HEK293 (cell line): Measurements from ENCODE around the gene LRRC47.

Experiments
- CTCF ChIA-PET: fragments of 350-600 bp; formaldehyde crosslinking; extraction: SDS; loops from one replicate; lab custom pipeline; 2021; ENCODE audit warnings: antibody characterized with exemption; lab: Yijun Ruan, JAX
- POLR2A ChIA-PET: fragments of 300-600 bp; formaldehyde crosslinking; extraction: SDS; loops from one replicate; lab custom pipeline; 2020; ENCODE audit warnings: antibody characterized with exemption, inconsistent platforms; lab: Yijun Ruan, JAX
- H3K27ac ChIP-seq: fragments of 200-500 bp; sonication (Bioruptor generic); 2 replicates; pipeline ENCODE4 v1.5.1; 2014; ENCODE audit warnings: low read depth, low read length, control low read depth, inconsistent platforms; ENCODE audit errors: extremely low read depth
- H3K36me3 ChIP-seq, 2 experiments: fragments of 200-500 bp in 1 of 2; sonication (Bioruptor generic) in 1 of 2; 1 replicate in 1 of 2; 2 replicates in 1 of 2; pipeline ENCODE4 v1.5.1; 2014 to 2017; ENCODE audit warnings: inconsistent platforms in 2 of 2, low read length in 2 of 2; ENCODE audit not compliant: control insufficient read depth in 2 of 2, insufficient read depth in 1 of 2
- H3K4me1 ChIP-seq: fragments of 200-500 bp; sonication (Bioruptor generic); 2 replicates; pipeline ENCODE4 v1.5.1; 2014; ENCODE audit warnings: mild to moderate bottlenecking, low read length, inconsistent platforms; ENCODE audit not compliant: control insufficient read depth, insufficient read depth
- H3K4me3 ChIP-seq: 2 replicates; pipeline ENCODE4 v1.5.1; 2011; ENCODE audit warnings: low read depth, mild to moderate bottlenecking, control low read depth, low read length, moderate library complexity
- H3K9me3 ChIP-seq: fragments of 200-500 bp; sonication (Bioruptor generic); 2 replicates; pipeline ENCODE4 v1.5.1; 2014; ENCODE audit warnings: low read depth, low read length, inconsistent platforms; ENCODE audit not compliant: control insufficient read depth, insufficient read depth
- AEBP2 ChIP-seq: fragments of 450-650 bp; formaldehyde crosslinking; IDR thresholded peaks from 2 replicates; pipeline ENCODE4 v1.5.1; 2016; ENCODE audit warnings: missing biosample characterization, missing genetic modification characterization, borderline replicate concordance
- ATF2 ChIP-seq: fragments of 450-650 bp; formaldehyde crosslinking; IDR thresholded peaks from 2 replicates; pipeline ENCODE4 v1.5.1; 2016; ENCODE audit warnings: missing biosample characterization, missing genetic modification characterization, low read depth
- BCL11A ChIP-seq: fragments of 450-650 bp; formaldehyde crosslinking; IDR thresholded peaks from 2 replicates; pipeline ENCODE4 v1.5.1; 2016; ENCODE audit warnings: low read depth, missing biosample characterization, missing genetic modification characterization
- EGR2 ChIP-seq: fragments of 450-650 bp; formaldehyde crosslinking; IDR thresholded peaks from 2 replicates; pipeline ENCODE4 v1.5.1; 2016; ENCODE audit warnings: low read depth, missing biosample characterization, missing genetic modification characterization
- FEZF1 ChIP-seq: fragments of 450-650 bp; formaldehyde crosslinking; IDR thresholded peaks from 2 replicates; pipeline ENCODE4 v1.5.1; 2016; ENCODE audit warnings: missing biosample characterization, missing genetic modification characterization
- REST ChIP-seq: fragments of 450-650 bp; formaldehyde crosslinking; IDR thresholded peaks from 2 replicates; pipeline ENCODE4 v1.5.1; 2016; ENCODE audit warnings: missing biosample characterization, missing genetic modification characterization
- SP3 ChIP-seq: fragments of 450-650 bp; formaldehyde crosslinking; IDR thresholded peaks from 2 replicates; pipeline ENCODE4 v1.5.1; 2016; ENCODE audit warnings: missing biosample characterization, missing genetic modification characterization
- TSHZ1 ChIP-seq: fragments of 450-650 bp; formaldehyde crosslinking; IDR thresholded peaks from 2 replicates; pipeline ENCODE4 v1.5.1; 2016; ENCODE audit warnings: missing biosample characterization, missing genetic modification characterization, borderline replicate concordance
- ZBTB21 ChIP-seq: fragments of 450-650 bp; formaldehyde crosslinking; IDR thresholded peaks from 2 replicates; pipeline ENCODE4 v1.5.1; 2017; ENCODE audit warnings: missing biosample characterization, missing genetic modification characterization
- ZFP41 ChIP-seq: fragments of 450-650 bp; formaldehyde crosslinking; IDR thresholded peaks from 2 replicates; pipeline ENCODE4 v1.5.1; 2016; ENCODE audit warnings: missing biosample characterization, missing genetic modification characterization, borderline replicate concordance
- ZNF138 ChIP-seq: fragments of 450-650 bp; formaldehyde crosslinking; IDR thresholded peaks from 2 replicates; pipeline ENCODE4 v1.5.1; 2016; ENCODE audit warnings: missing biosample characterization, missing genetic modification characterization, borderline replicate concordance
- ZNF202 ChIP-seq: fragments of 450-650 bp; formaldehyde crosslinking; IDR thresholded peaks from 2 replicates; pipeline ENCODE4 v1.5.1; 2016; ENCODE audit warnings: missing biosample characterization, missing genetic modification characterization, borderline replicate concordance
- ZNF394 ChIP-seq: fragments of 450-650 bp; formaldehyde crosslinking; IDR thresholded peaks from 2 replicates; pipeline ENCODE4 v1.5.1; 2016; ENCODE audit warnings: missing biosample characterization, missing genetic modification characterization, mild to moderate bottlenecking, moderate library complexity, borderline replicate concordance
- ZNF514 ChIP-seq: fragments of 450-650 bp; formaldehyde crosslinking; IDR thresholded peaks from 2 replicates; pipeline ENCODE4 v1.5.1; 2016; ENCODE audit warnings: missing biosample characterization, missing genetic modification characterization
- ZNF558 ChIP-seq: fragments of 450-650 bp; formaldehyde crosslinking; IDR thresholded peaks from 2 replicates; pipeline ENCODE4 v1.5.1; 2016; ENCODE audit warnings: missing biosample characterization, missing genetic modification characterization
- ZNF580 ChIP-seq: fragments of 450-650 bp; formaldehyde crosslinking; IDR thresholded peaks from 2 replicates; pipeline ENCODE4 v1.5.1; 2016; ENCODE audit warnings: missing biosample characterization, missing genetic modification characterization
- ZNF768 ChIP-seq: fragments of 450-650 bp; formaldehyde crosslinking; IDR thresholded peaks from 2 replicates; pipeline ENCODE4 v1.5.1; 2018; ENCODE audit warnings: missing biosample characterization, mild to moderate bottlenecking, missing genetic modification characterization
- ZNF837 ChIP-seq: fragments of 450-650 bp; formaldehyde crosslinking; IDR thresholded peaks from 2 replicates; pipeline ENCODE4 v1.5.1; 2016; ENCODE audit warnings: missing biosample characterization, missing genetic modification characterization
- ZSCAN5A ChIP-seq: fragments of 450-650 bp; formaldehyde crosslinking; IDR thresholded peaks from 2 replicates; pipeline ENCODE4 v1.5.1; 2016; ENCODE audit warnings: missing biosample characterization, missing genetic modification characterization

LRRC47 gene

GRCh38 chr1:3742439-3743298, 53.6 kb downstream of the LRRC47 start (continued):
- TF ChIP-seq ZNF768 (no peak), ZNF202 (no peak)

GRCh38 chr1:3741566-3742438, 54.5 kb downstream of the LRRC47 start:
- Histone ChIP-seq H3K9me3 (no peaks in the 10 kb centered on the region), H3K4me1 (no peaks in the 10 kb centered on the region), H3K4me3 (no peak overlapping the region), H3K27ac (no peak overlapping the region), H3K36me3 (peaks cover 15 to 90% of the 10 kb centered on the region in 2 experiments; a peak in 2 of 3 replicates)
- ChIA-PET CTCF (interaction anchor here (0.6 kb wide), 1 partner anchor 17 kb away, joined by 3 read pairs; no protein-coding TSS in a partner anchor), POLR2A (no interaction called here)
- TF ChIP-seq ZNF138 (tag by site-specific recombination) (no peak), AEBP2 (no peak), ZFP41 (tag by site-specific recombination) (no peak), ZNF514 (no peak), ZBTB21 (tag by site-specific recombination) (no peak), ZNF558 (tag by site-specific recombination) (no peak), ZNF837 (no peak), REST (no peak), FEZF1 (no peak), ZNF580 (tag by site-specific recombination) (no peak), ZNF394 (tag by site-specific recombination) (no peak)

GRCh38 chr1:3740752-3741151, 55.5 kb downstream of the LRRC47 start:
- Histone ChIP-seq H3K9me3 (no peaks in the 10 kb centered on the region), H3K4me3 (no peak overlapping the region), H3K4me1 (no peaks in the 10 kb centered on the region), H3K27ac (no peak overlapping the region), H3K36me3 (peaks cover 15 to 97% of the 10 kb centered on the region in 2 experiments; a peak in 2 of 3 replicates)
- POLR2A ChIA-PET: no interaction called here
- CTCF ChIA-PET: no interaction called here
- TF ChIP-seq TSHZ1 (tag by site-specific recombination) (no peak), BCL11A (tag by site-specific recombination) (no peak), ZSCAN5A (tag by site-specific recombination) (no peak), ATF2 (no peak), EGR2 (no peak), SP3 (tag by site-specific recombination) (no peak)
